HG03442 (cell line): ENCODE results near the gene STK32C.

Source experiments
- ATAC-seq: cut with Tn5 transposase; IDR thresholded peaks from one replicate; pipeline ENCODE4 v1.9.1; 2021; ENCODE audit warnings: mild to moderate bottlenecking, moderate library complexity; ENCODE audit not compliant: unreplicated experiment

STK32C gene

GRCh38 chr10:132307823-132308586 lies at the start of gene STK32C:
TSS of gene STK32C (minus strand) at chr10:132307950. CDS start at chr10:132307833, 117 bp downstream.
- ATAC-seq, result peak; percentile 69

- ATAC-seq, result no peak
These were observed 49.0 kb upstream of the STK32C start for GRCh38 chr10:132356621-132357195.

GRCh38 chr10:132355754-132356153 lies 48.0 kb upstream of the STK32C start:
- no peak for ATAC-seq

GRCh38 chr10:132355297-132355696 lies 47.5 kb upstream of the STK32C start:
- no peak for ATAC-seq

- no peak for ATAC-seq
These were observed 46.8 kb upstream of the STK32C start for GRCh38 chr10:132354356-132355094.

- ATAC-seq, result no peak
These were observed 46.0 kb upstream of the STK32C start for GRCh38 chr10:132353456-132354355.

GRCh38 chr10:132352462-132353308 lies 44.9 kb upstream of the STK32C start:
- ATAC-seq, result peak; percentile 55

GRCh38 chr10:132351611-132352010 lies 43.9 kb upstream of the STK32C start:
- ATAC-seq, result no peak

GRCh38 chr10:132350946-132351345 lies 43.2 kb upstream of the STK32C start:
- no peak for ATAC-seq

- ATAC-seq, result no peak
These were observed 42.6 kb upstream of the STK32C start for GRCh38 chr10:132350391-132350790.

GRCh38 chr10:132349766-132350165 lies 42.0 kb upstream of the STK32C start:
- ATAC-seq, result no peak

GRCh38 chr10:132347931-132348267 lies 40.1 kb upstream of the STK32C start:
- ATAC-seq, result no peak

- no peak for ATAC-seq
These were observed 39.6 kb upstream of the STK32C start for GRCh38 chr10:132347211-132347930.

GRCh38 chr10:132346806-132347205 lies 39.1 kb upstream of the STK32C start:
- no peak for ATAC-seq

GRCh38 chr10:132345345-132345744 lies 37.6 kb upstream of the STK32C start:
- no peak for ATAC-seq

- no peak for ATAC-seq
These were observed 36.6 kb upstream of the STK32C start for GRCh38 chr10:132344386-132344785.

GRCh38 chr10:132342553-132342952 lies 34.8 kb upstream of the STK32C start:
- no peak for ATAC-seq

GRCh38 chr10:132341781-132342180 lies 34.0 kb upstream of the STK32C start:
- no peak for ATAC-seq

- no peak for ATAC-seq
These were observed 33.3 kb upstream of the STK32C start for GRCh38 chr10:132341017-132341416.
